Karpas-422 (cell line): ENCODE results near the gene HDAC4. TPM values are rescaled to one million over a fixed set of nuclear protein-coding genes. Genes with fewer than 3 reads are reported as not detected.

ENCODE experiments used
- DNase-seq: peaks from one replicate; pipeline ENCODE4 v3.0.0-alpha.2; 2015
- H2AFZ ChIP-seq: fragments of 200-600 bp; sonication (generic); 2 replicates; pipeline ENCODE4 v1.6.1; 2014; ENCODE audit warnings: antibody characterized with exemption, low read length, mixed read lengths
- H3K27ac ChIP-seq: fragments of 200-600 bp; sonication (generic); 2 replicates; pipeline ENCODE4 v1.5.1; 2014; ENCODE audit warnings: mild to moderate bottlenecking, low read length, moderate library complexity
- H3K27me3 ChIP-seq: fragments of 200-600 bp; sonication (generic); 2 replicates; pipeline ENCODE4 v1.6.1; 2014; ENCODE audit warnings: low read length, mixed read lengths
- H3K36me3 ChIP-seq: fragments of 200-600 bp; sonication (generic); 2 replicates; pipeline ENCODE4 v1.6.1; 2014; ENCODE audit warnings: low read length, mixed read lengths; ENCODE audit not compliant: insufficient read depth
- H3K4me1 ChIP-seq: fragments of 200-600 bp; sonication (generic); 2 replicates; pipeline ENCODE4 v1.6.1; 2014; ENCODE audit warnings: mild to moderate bottlenecking, low read length, mixed read lengths
- H3K4me2 ChIP-seq: fragments of 200-600 bp; sonication (generic); 2 replicates; pipeline ENCODE4 v1.6.1; 2014; ENCODE audit warnings: low read length, low read depth, mild to moderate bottlenecking; ENCODE audit not compliant: poor library complexity, severe bottlenecking
- H3K4me3 ChIP-seq: fragments of 200-600 bp; sonication (generic); 2 replicates; pipeline ENCODE4 v1.5.1; 2014; ENCODE audit warnings: mild to moderate bottlenecking, antibody characterized with exemption, low read length, mixed read lengths
- H3K79me2 ChIP-seq: fragments of 200-600 bp; sonication (generic); 2 replicates; pipeline ENCODE4 v1.6.1; 2014; ENCODE audit warnings: mild to moderate bottlenecking, low read length, mixed read lengths
- H3K9ac ChIP-seq: fragments of 200-600 bp; sonication (generic); 2 replicates; pipeline ENCODE4 v1.6.0; 2014; ENCODE audit warnings: low read length
- H3K9me2 ChIP-seq: fragments of 200-600 bp; sonication (generic), shearing (Covaris generic); replicated peaks from 2 replicates; pipeline ENCODE4 v1.6.0; 2014; ENCODE audit warnings: mild to moderate bottlenecking, low read length, moderate library complexity; ENCODE audit not compliant: insufficient read depth
- H3K9me3 ChIP-seq: fragments of 300-700, 200-600 bp; sonication (generic); 2 replicates; pipeline ENCODE4 v1.6.1; 2014; ENCODE audit warnings: low read length, mixed read lengths
- H4K20me1 ChIP-seq: fragments of 200-600 bp; sonication (generic); 2 replicates; pipeline ENCODE4 v1.6.1; 2014; ENCODE audit warnings: mild to moderate bottlenecking, antibody characterized with exemption, low read length, low read depth; ENCODE audit not compliant: insufficient read depth
- total RNA-seq: library from RNA; depleted of rRNA; stranded (reverse); fragments of >200 nt; shearing (Covaris generic); gene quantifications from 2 replicates; pipeline ENCODE4 v1.2.3, GENCODE V29; 2014; ENCODE audit warnings: low replicate concordance

Gene HDAC4
- total RNA-seq, 1 experiment from 2014 or later = 8.5 TPM

DNA sequence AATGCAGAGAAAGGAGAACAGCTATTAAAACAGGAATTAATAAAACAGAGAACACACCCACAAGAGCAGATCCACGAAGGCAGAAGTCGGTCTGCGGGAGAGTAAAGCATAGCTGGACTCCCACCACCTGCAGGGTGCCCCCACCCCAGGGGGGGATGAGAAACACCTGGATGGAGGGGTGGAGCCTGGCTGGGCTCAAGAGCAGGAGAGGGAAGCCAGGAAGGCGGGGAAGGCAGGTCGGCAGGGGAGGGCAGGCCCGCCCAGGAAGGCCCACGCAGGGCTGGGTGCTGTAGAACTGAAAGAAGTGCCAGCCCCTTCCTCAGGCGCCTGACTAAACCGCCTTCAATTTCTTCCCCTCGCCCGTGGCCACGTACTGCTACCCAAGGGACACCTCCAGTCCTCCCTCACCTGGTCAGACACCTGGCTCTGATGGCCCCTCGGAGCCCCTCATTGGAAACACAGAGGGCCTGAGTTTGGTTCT, 175.4 kb downstream of the HDAC4 start:
- H3K4me1 ChIP-seq = peaks cover 4% of the 10 kb centered on the region
- no peak for DNase-seq

GRCh38 chr2:239224955-239225354, 175.9 kb downstream of the HDAC4 start:
- Histone ChIP-seq H3K4me2 (no peak overlapping the region), H3K9ac (no peak overlapping the region), H3K27ac (no peak overlapping the region), H3K36me3 (no peaks in the 10 kb centered on the region), H2AFZ (no peak overlapping the region), H3K79me2 (no peaks in the 10 kb centered on the region), H3K4me1 (peaks cover 4% of the 10 kb centered on the region), H4K20me1 (peaks cover 33% of the 10 kb centered on the region; the same call in 1 of the 2 replicates), H3K4me3 (no peak overlapping the region), H3K27me3 (no peaks in the 10 kb centered on the region), H3K9me3 (no peaks in the 10 kb centered on the region), H3K9me2 (no peaks in the 10 kb centered on the region)
- no peak for DNase-seq

More for the DNA sequence above, 175.4 kb downstream of the HDAC4 start:
- Histone ChIP-seq H3K36me3 (no peaks in the 10 kb centered on the region), H2AFZ (no peak overlapping the region), H3K9me2 (no peaks in the 10 kb centered on the region), H3K9ac (no peak overlapping the region), H3K4me3 (no peak overlapping the region), H3K9me3 (no peaks in the 10 kb centered on the region), H3K27ac (no peak overlapping the region), H3K27me3 (no peaks in the 10 kb centered on the region), H3K79me2 (no peaks in the 10 kb centered on the region), H4K20me1 (peaks cover 37% of the 10 kb centered on the region; the same call in 1 of the 2 replicates), H3K4me2 (no peak overlapping the region)

DNA sequence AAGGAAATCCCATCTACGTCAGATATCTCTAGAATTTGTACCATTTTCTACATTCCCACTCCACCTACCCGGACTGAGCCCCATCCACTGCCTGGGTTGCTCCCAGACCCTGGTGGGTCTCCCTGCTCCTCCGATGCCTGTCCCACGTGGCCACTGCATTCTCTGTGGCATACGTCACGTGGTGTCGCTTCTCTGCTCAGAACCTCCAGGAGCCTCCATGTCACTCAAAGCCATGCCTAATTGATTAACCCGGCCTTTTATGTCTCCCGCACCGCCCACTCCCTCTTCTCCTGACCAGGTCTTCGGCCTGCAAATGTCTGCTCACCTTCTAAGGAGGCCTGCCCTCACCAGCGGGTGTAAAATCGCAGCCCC, 176.6 kb downstream of the HDAC4 start:
- Histone ChIP-seq H3K9me3 (no peaks in the 10 kb centered on the region), H3K27ac (no peak overlapping the region), H2AFZ (no peak overlapping the region), H3K9ac (no peak overlapping the region), H3K4me1 (peaks cover 4% of the 10 kb centered on the region), H3K9me2 (no peaks in the 10 kb centered on the region), H3K27me3 (no peaks in the 10 kb centered on the region), H3K4me3 (no peak overlapping the region), H3K79me2 (no peaks in the 10 kb centered on the region), H4K20me1 (peaks cover 33% of the 10 kb centered on the region; the same call in 1 of the 2 replicates), H3K36me3 (no peaks in the 10 kb centered on the region), H3K4me2 (no peak overlapping the region)
- DNase-seq = no peak

DNA sequence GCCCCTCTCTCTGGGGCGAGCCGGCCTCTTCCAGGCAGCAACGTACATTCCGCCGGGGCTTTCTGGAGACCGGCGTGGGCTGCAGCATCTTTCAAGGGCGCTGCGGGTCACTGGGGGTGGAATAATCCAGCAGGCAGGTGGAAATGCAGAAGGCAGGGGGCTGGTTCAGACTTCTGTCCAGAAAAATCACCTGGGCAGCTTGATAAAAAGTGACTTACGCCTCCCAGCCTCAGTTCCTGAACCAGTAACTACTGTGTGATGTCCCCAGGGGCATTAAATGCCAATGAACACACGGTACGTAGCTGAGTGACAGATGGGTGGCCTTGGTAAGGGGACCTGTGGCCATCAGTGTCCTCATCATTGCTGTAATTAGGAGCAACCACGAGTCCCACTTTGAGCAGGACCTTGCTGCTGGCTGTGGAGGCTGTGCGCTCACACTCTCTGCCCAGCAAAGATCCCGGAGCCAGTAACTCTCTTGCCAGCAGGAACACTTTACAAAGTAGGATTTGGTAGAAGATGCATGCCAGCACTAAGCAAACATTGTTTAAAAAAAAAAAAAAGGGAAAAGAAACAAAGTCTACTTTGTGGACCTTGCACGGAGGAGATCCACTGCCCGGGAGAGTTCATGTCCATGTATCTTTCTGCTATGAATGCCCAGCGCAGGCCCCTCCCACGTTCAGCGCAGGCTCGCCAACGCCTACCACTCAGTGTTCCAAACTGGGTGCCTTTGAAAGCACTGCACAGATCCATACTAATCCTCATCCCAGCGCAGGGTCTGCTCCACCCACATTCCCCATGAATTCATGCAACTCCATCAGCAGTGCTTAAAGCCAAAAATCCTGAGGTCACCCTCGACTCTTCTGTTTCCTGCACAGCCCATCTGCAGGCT, 177.3 kb downstream of the HDAC4 start:
- H3K27me3 ChIP-seq = no peaks in the 10 kb centered on the region
- H2AFZ ChIP-seq = no peak overlapping the region
- no peak overlapping the region for H3K4me3 ChIP-seq
- H3K4me1 ChIP-seq = peaks cover 4% of the 10 kb centered on the region
- peaks cover 33% of the 10 kb centered on the region; the same call in 1 of the 2 replicates for H4K20me1 ChIP-seq
- H3K27ac ChIP-seq = no peak overlapping the region
- H3K9ac ChIP-seq = no peak overlapping the region
- H3K79me2 ChIP-seq = no peaks in the 10 kb centered on the region
- no peaks in the 10 kb centered on the region for H3K9me3 ChIP-seq
- H3K4me2 ChIP-seq = no peak overlapping the region
- H3K9me2 ChIP-seq = no peaks in the 10 kb centered on the region
- DNase-seq = no peak
- H3K36me3 ChIP-seq = no peaks in the 10 kb centered on the region

GRCh38 chr2:239222706-239223309, 178.0 kb downstream of the HDAC4 start:
- Histone ChIP-seq H3K9me3 (no peaks in the 10 kb centered on the region), H3K9ac (no peak overlapping the region), H3K27ac (no peak overlapping the region), H3K9me2 (no peaks in the 10 kb centered on the region), H3K79me2 (no peaks in the 10 kb centered on the region), H3K4me2 (no peak overlapping the region), H4K20me1 (peaks cover 33% of the 10 kb centered on the region; the same call in 1 of the 2 replicates), H2AFZ (no peak overlapping the region), H3K36me3 (no peaks in the 10 kb centered on the region), H3K4me3 (no peak overlapping the region), H3K4me1 (peaks cover 4% of the 10 kb centered on the region), H3K27me3 (no peaks in the 10 kb centered on the region)
- no peak for DNase-seq

- Histone ChIP-seq H4K20me1 (peaks cover 33% of the 10 kb centered on the region; the same call in 1 of the 2 replicates), H2AFZ (no peak overlapping the region), H3K9ac (no peak overlapping the region), H3K9me2 (no peaks in the 10 kb centered on the region), H3K27ac (no peak overlapping the region), H3K27me3 (no peaks in the 10 kb centered on the region), H3K79me2 (no peaks in the 10 kb centered on the region), H3K4me3 (no peak overlapping the region), H3K36me3 (no peaks in the 10 kb centered on the region), H3K9me3 (no peaks in the 10 kb centered on the region), H3K4me2 (no peak overlapping the region), H3K4me1 (peaks cover 4% of the 10 kb centered on the region)
- DNase-seq = no peak
These were observed 178.5 kb downstream of the HDAC4 start for GRCh38 chr2:239222312-239222660.

DNA sequence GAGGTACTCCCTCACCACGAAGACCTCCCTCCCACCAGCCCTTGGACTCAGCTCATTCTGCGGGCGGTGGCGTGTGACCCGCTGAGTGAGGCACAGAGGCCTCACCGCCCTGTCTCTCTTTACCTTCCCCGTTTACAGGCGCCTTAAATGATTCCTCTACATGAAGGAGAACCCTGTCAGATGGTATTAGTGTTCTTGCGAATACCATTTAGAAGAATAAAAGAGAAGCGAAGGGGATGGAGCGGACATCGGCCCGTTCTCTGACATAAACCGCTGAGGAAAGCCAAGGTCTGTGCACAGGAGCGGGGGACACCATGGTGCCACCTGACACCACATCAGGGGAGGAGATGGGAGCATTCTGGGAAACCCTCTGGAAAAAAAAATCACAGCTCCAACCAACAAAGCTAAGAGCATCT, 179.8 kb downstream of the HDAC4 start:
- no peak overlapping the region for H3K4me3 ChIP-seq
- peaks cover 38% of the 10 kb centered on the region; the same call in 1 of the 2 replicates for H4K20me1 ChIP-seq
- H3K36me3 ChIP-seq = no peaks in the 10 kb centered on the region
- H3K9me2 ChIP-seq = no peaks in the 10 kb centered on the region
- H3K9ac ChIP-seq = no peak overlapping the region
- H3K79me2 ChIP-seq = no peaks in the 10 kb centered on the region
- no peak overlapping the region for H3K27ac ChIP-seq
- H2AFZ ChIP-seq = no peak overlapping the region
- peaks cover 4% of the 10 kb centered on the region for H3K4me1 ChIP-seq
- DNase-seq = no peak
- no peaks in the 10 kb centered on the region for H3K27me3 ChIP-seq
- no peak overlapping the region for H3K4me2 ChIP-seq
- H3K9me3 ChIP-seq = no peaks in the 10 kb centered on the region

GRCh38 chr2:239220341-239220740, 180.5 kb downstream of the HDAC4 start:
- Histone ChIP-seq H3K4me1 (peaks cover 4% of the 10 kb centered on the region), H3K36me3 (no peaks in the 10 kb centered on the region), H3K4me2 (no peak overlapping the region), H4K20me1 (peaks cover 37% of the 10 kb centered on the region; the same call in 1 of the 2 replicates), H3K9me3 (no peaks in the 10 kb centered on the region), H2AFZ (no peak overlapping the region), H3K79me2 (no peaks in the 10 kb centered on the region), H3K27me3 (no peaks in the 10 kb centered on the region), H3K9me2 (no peaks in the 10 kb centered on the region), H3K4me3 (no peak overlapping the region), H3K9ac (no peak overlapping the region), H3K27ac (no peak overlapping the region)
- DNase-seq = no peak
